PC-3 (cell line): Measurements from ENCODE around the gene SLC34A1. TPM values are rescaled to one million over a fixed set of nuclear protein-coding genes. Genes with fewer than 3 reads are reported as not detected.

Experiments
- ATAC-seq: fragments of 200-7000 bp; cut with Tn5 transposase; 2 replicates; pipeline ENCODE4 v1.9.1; 2020; ENCODE audit warnings: mild to moderate bottlenecking, moderate library complexity
- BruUV-seq: library from RNA; stranded (reverse); fragments of 400-500 nt; replicated peaks from 2 replicates; lab custom pipeline; 2021; lab: Mats Ljungman, UMichigan
- CTCF ChIA-PET: fragments of 300-600 bp; sonication (Branson Sonifier 250); formaldehyde crosslinking; loops from one replicate; lab custom pipeline; 2022; ENCODE audit warnings: antibody characterized with exemption; lab: Charles Lee
- POLR2A ChIA-PET: fragments of 300-600 bp; sonication (Branson Sonifier 250); formaldehyde crosslinking; loops from one replicate; lab custom pipeline; 2022; ENCODE audit warnings: antibody characterized with exemption; ENCODE audit not compliant: unreplicated experiment; lab: Charles Lee
- DNase-seq: peaks from one replicate; pipeline ENCODE4 v3.0.0-alpha.2; 2015
- H2AFZ ChIP-seq: fragments of 300-600 bp; sonication (generic); 2 replicates; pipeline ENCODE4 v1.6.0; 2016; ENCODE audit warnings: antibody characterized with exemption, low read length
- H3F3A ChIP-seq: fragments of 300-600 bp; sonication (generic); one replicate; pipeline ENCODE4 v1.6.0; 2017; ENCODE audit warnings: antibody characterized with exemption, low read length, control low read depth, mild to moderate bottlenecking; ENCODE audit not compliant: unreplicated experiment
- H3K27ac ChIP-seq: fragments of 300-600 bp; sonication (generic); 2 replicates; pipeline ENCODE4 v1.5.1; 2016; ENCODE audit warnings: mild to moderate bottlenecking, low read length
- H3K27me3 ChIP-seq: fragments of 300-600 bp; sonication (generic); 2 replicates; pipeline ENCODE4 v1.6.1; 2016; ENCODE audit warnings: low read length, mixed read lengths
- H3K36me3 ChIP-seq: fragments of 300-600 bp; sonication (generic); 2 replicates; pipeline ENCODE4 v1.6.1; 2016; ENCODE audit warnings: low read depth, mixed run types, low read length, mixed read lengths
- H3K4me1 ChIP-seq: fragments of 300-600 bp; sonication (generic); 2 replicates; pipeline ENCODE4 v1.5.1; 2016; ENCODE audit warnings: low read length; ENCODE audit not compliant: insufficient read depth
- H3K4me2 ChIP-seq: fragments of 300-600 bp; sonication (generic); 2 replicates; pipeline ENCODE4 v1.6.0; 2016; ENCODE audit warnings: low read length
- H3K4me3 ChIP-seq: fragments of 300-600 bp; sonication (generic); 2 replicates; pipeline ENCODE4 v1.5.1; 2016; ENCODE audit warnings: mild to moderate bottlenecking, low read length, mixed read lengths
- H3K79me2 ChIP-seq: fragments of 300-600 bp; sonication (generic); 2 replicates; pipeline ENCODE4 v1.6.1; 2017; ENCODE audit warnings: low read length, mixed read lengths
- H3K9ac ChIP-seq: fragments of 300-600 bp; sonication (generic); 2 replicates; pipeline ENCODE4 v1.6.0; 2016; ENCODE audit warnings: mild to moderate bottlenecking, low read length
- H3K9me2 ChIP-seq: fragments of 300-600 bp; sonication (generic); replicated peaks from 2 replicates; pipeline ENCODE4 v1.6.1; 2016; ENCODE audit warnings: mixed run types, low read length, mixed read lengths
- H3K9me3 ChIP-seq: fragments of 300-600 bp; sonication (generic); 2 replicates; pipeline ENCODE4 v1.6.1; 2016; ENCODE audit warnings: low read length, mixed read lengths
- H4K20me1 ChIP-seq: fragments of 300-600 bp; sonication (generic); 2 replicates; pipeline ENCODE4 v1.6.1; 2016; ENCODE audit warnings: low read length, mixed read lengths
- CTCF ChIP-seq: fragments of 300-600 bp; sonication (generic); conservative IDR thresholded peaks from 2 replicates; pipeline ENCODE4 v1.5.1; 2017; ENCODE audit warnings: antibody characterized with exemption, low read depth, mild to moderate bottlenecking, low read length
- EZH2 ChIP-seq: fragments of 300-600 bp; sonication (generic); IDR thresholded peaks from one replicate; pipeline ENCODE4 v1.6.1; 2017; ENCODE audit warnings: antibody characterized with exemption, mild to moderate bottlenecking, low read length; ENCODE audit not compliant: unreplicated experiment
- EZH2phosphoT487 ChIP-seq: fragments of 300-600 bp; sonication (generic); IDR thresholded peaks from 2 replicates; pipeline ENCODE4 v1.6.1; 2018; ENCODE audit warnings: mild to moderate bottlenecking, antibody characterized with exemption, low read length, borderline replicate concordance
- intact Hi-C: fragments of 100-400 bp; cut with micrococcal nuclease; formaldehyde crosslinking; loops from 2 replicates; pipeline ENCODE4 v1.9.0; 2023
- total RNA-seq: library from RNA; depleted of rRNA; stranded (reverse); fragments of >200 nt; gene quantifications from 2 replicates; pipeline ENCODE4 v1.2.3, GENCODE V29; 2014

The SLC34A1 gene
- total RNA-seq, 1 experiment from 2014 or later, result 0.07 TPM

DNA sequence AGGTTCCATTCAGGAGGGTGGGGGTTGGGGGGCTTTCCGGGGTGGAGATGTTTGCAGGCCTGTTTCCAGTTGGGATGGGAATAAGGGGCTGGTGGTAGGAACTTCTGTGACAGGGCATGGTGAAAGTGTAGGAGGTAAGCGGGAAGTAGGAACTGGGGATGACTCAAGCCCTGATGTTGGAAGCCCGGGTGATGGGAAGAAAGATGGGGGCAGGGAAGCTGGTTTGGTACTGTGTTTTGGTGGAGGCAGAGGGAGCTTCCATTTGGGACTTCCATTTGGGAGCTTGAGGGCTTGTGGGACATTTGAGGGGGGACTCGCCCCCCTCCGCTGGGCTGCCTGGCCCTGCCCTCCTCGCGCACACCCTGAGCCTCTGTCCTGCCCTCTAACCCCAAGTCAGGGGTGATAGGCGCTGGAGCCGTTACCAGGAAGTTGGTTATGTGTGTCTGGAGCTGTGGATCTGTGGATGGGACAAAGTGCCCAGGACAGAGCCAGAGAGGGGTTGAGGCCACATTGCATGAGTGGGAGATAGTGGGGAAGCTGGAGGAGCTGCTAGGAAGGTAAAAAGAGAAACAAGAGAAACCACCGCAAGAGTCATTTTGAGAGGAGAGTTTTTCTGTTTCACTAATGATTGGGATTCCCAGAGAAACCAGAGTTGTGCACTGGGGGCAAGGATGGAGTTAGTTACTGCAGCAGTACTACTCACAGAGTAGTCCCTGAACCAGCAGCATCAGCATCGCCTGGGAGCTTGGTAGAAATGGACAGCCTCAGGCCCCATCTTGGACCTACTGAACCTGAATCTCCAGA lies 19.9 kb upstream of the SLC34A1 start:
- BruUV-seq, result no TSS peak
- no peak overlapping the region for H2AFZ ChIP-seq

GRCh38 chr5:177365845-177366527 lies 18.2 kb upstream of the SLC34A1 start:
- TF ChIP-seq EZH2phosphoT487 (no peak), CTCF (no peak), EZH2 (no peak)
- ATAC-seq (no peak), DNase-seq (no peak)
- no peak overlapping the region for H2AFZ ChIP-seq
- H3K9me2 ChIP-seq, result no peaks in the 10 kb centered on the region
- ChIA-PET CTCF (no interaction called here), POLR2A (no interaction called here)
- BruUV-seq, result no TSS peak
- H4K20me1 ChIP-seq, result no peaks in the 10 kb centered on the region
- intact Hi-C loops, result no loop called here
- H3K36me3 ChIP-seq, result no peaks in the 10 kb centered on the region
- no peak overlapping the region for H3K27ac ChIP-seq
- H3K9me3 ChIP-seq, result no peaks in the 10 kb centered on the region
- no peaks in the 10 kb centered on the region for H3F3A ChIP-seq
- H3K9ac ChIP-seq, result no peak overlapping the region
- H3K4me3 ChIP-seq, result no peak overlapping the region
- peaks cover 11% of the 10 kb centered on the region; the same call in 1 of the 2 replicates for H3K4me1 ChIP-seq
- no peaks in the 10 kb centered on the region for H3K79me2 ChIP-seq
- no peaks in the 10 kb centered on the region for H3K27me3 ChIP-seq
- no peak overlapping the region for H3K4me2 ChIP-seq

More for the DNA sequence above, 19.9 kb upstream of the SLC34A1 start:
- no peaks in the 10 kb centered on the region for H3K36me3 ChIP-seq
- no peaks in the 10 kb centered on the region for H3K9me3 ChIP-seq
- no peak for TF ChIP-seq EZH2phosphoT487
- TF ChIP-seq EZH2, result no peak
- no peak for TF ChIP-seq CTCF
- POLR2A ChIA-PET, result no interaction called here
- no peak for DNase-seq
- H4K20me1 ChIP-seq, result no peaks in the 10 kb centered on the region
- H3K4me1 ChIP-seq, result peaks cover 11% of the 10 kb centered on the region; the same call in 1 of the 2 replicates
- H3K9me2 ChIP-seq, result no peaks in the 10 kb centered on the region
- intact Hi-C loops, result no loop called here
- H3K9ac ChIP-seq, result no peak overlapping the region
- H3F3A ChIP-seq, result no peaks in the 10 kb centered on the region
- no peak overlapping the region for H3K4me2 ChIP-seq
- ATAC-seq, result no peak
- H3K27ac ChIP-seq, result no peak overlapping the region
- H3K4me3 ChIP-seq, result no peak overlapping the region
- no peaks in the 10 kb centered on the region for H3K79me2 ChIP-seq
- CTCF ChIA-PET, result no interaction called here
- no peaks in the 10 kb centered on the region for H3K27me3 ChIP-seq
